IPS-15b (cell line): Measurements from ENCODE around the gene FBXW8.

ENCODE experiments used
- H3K27me3 ChIP-seq: one replicate; pipeline ENCODE4 v1.6.1; 2013; ENCODE audit warnings: low read length; ENCODE audit not compliant: control insufficient read depth, insufficient read depth
- H3K36me3 ChIP-seq: one replicate; pipeline ENCODE4 v1.6.1; 2013; ENCODE audit warnings: low read length; ENCODE audit not compliant: control insufficient read depth, insufficient read depth
- H3K4me1 ChIP-seq: one replicate; pipeline ENCODE4 v1.6.1; 2013; ENCODE audit warnings: mild to moderate bottlenecking, low read length; ENCODE audit not compliant: control insufficient read depth, insufficient read depth
- H3K4me3 ChIP-seq: one replicate; pipeline ENCODE4 v1.5.1; 2013; ENCODE audit warnings: low read depth, low read length
- H3K9ac ChIP-seq: one replicate; pipeline ENCODE4 v1.6.1; 2013; ENCODE audit warnings: low read depth, mild to moderate bottlenecking, low read length
- H3K9me3 ChIP-seq: one replicate; pipeline ENCODE4 v1.6.1; 2013; ENCODE audit warnings: mild to moderate bottlenecking, low read length; ENCODE audit not compliant: control insufficient read depth, insufficient read depth

Gene FBXW8

GRCh38 chr12:117042171-117042842 is 131.6 kb downstream of the FBXW8 start:
- H3K36me3 ChIP-seq, result no peaks in the 10 kb centered on the region
- no peaks in the 10 kb centered on the region for H3K9me3 ChIP-seq
- peaks cover 2% of the 10 kb centered on the region for H3K4me1 ChIP-seq
- no peaks in the 10 kb centered on the region for H3K27me3 ChIP-seq
- H3K4me3 ChIP-seq, result no peak overlapping the region
- no peak overlapping the region for H3K9ac ChIP-seq

GRCh38 chr12:117042862-117043261 is 132.1 kb downstream of the FBXW8 start:
- Histone ChIP-seq H3K36me3 (no peaks in the 10 kb centered on the region), H3K9me3 (no peaks in the 10 kb centered on the region), H3K4me3 (no peak overlapping the region), H3K27me3 (no peaks in the 10 kb centered on the region), H3K4me1 (peaks cover 2% of the 10 kb centered on the region), H3K9ac (no peak overlapping the region)

- peaks cover 2% of the 10 kb centered on the region for H3K36me3 ChIP-seq
- H3K27me3 ChIP-seq, result no peaks in the 10 kb centered on the region
- no peak overlapping the region for H3K9ac ChIP-seq
- H3K9me3 ChIP-seq, result no peaks in the 10 kb centered on the region
- H3K4me1 ChIP-seq, result peaks cover 6% of the 10 kb centered on the region
- H3K4me3 ChIP-seq, result no peak overlapping the region
Observed at GRCh38 chr12:117044311-117044710, 133.6 kb downstream of the FBXW8 start.

GRCh38 chr12:117044790-117045159 is 134.0 kb downstream of the FBXW8 start:
- Histone ChIP-seq H3K4me3 (no peak overlapping the region), H3K36me3 (peaks cover 2% of the 10 kb centered on the region), H3K27me3 (no peaks in the 10 kb centered on the region), H3K9me3 (no peaks in the 10 kb centered on the region), H3K9ac (no peak overlapping the region), H3K4me1 (peaks cover 6% of the 10 kb centered on the region)

GRCh38 chr12:117045160-117046010 is 134.6 kb downstream of the FBXW8 start:
- Histone ChIP-seq H3K36me3 (peaks cover 2% of the 10 kb centered on the region), H3K4me1 (peaks cover 6% of the 10 kb centered on the region), H3K27me3 (no peaks in the 10 kb centered on the region), H3K9me3 (no peaks in the 10 kb centered on the region), H3K4me3 (no peak overlapping the region), H3K9ac (no peak overlapping the region)

- H3K4me3 ChIP-seq, result no peak overlapping the region
- peaks cover 6% of the 10 kb centered on the region for H3K4me1 ChIP-seq
- no peaks in the 10 kb centered on the region for H3K27me3 ChIP-seq
- H3K36me3 ChIP-seq, result peaks cover 2% of the 10 kb centered on the region
- no peaks in the 10 kb centered on the region for H3K9me3 ChIP-seq
- no peak overlapping the region for H3K9ac ChIP-seq
Observed at GRCh38 chr12:117046011-117046369, 135.2 kb downstream of the FBXW8 start.

GRCh38 chr12:117046425-117046824 is 135.7 kb downstream of the FBXW8 start:
- Histone ChIP-seq H3K9ac (no peak overlapping the region), H3K4me3 (no peak overlapping the region), H3K36me3 (peaks cover 2% of the 10 kb centered on the region), H3K4me1 (peaks cover 6% of the 10 kb centered on the region), H3K9me3 (no peaks in the 10 kb centered on the region), H3K27me3 (no peaks in the 10 kb centered on the region)

- Histone ChIP-seq H3K9me3 (no peaks in the 10 kb centered on the region), H3K4me1 (peaks cover 9% of the 10 kb centered on the region), H3K4me3 (no peak overlapping the region), H3K9ac (no peak overlapping the region), H3K36me3 (peaks cover 2% of the 10 kb centered on the region), H3K27me3 (no peaks in the 10 kb centered on the region)
Observed at GRCh38 chr12:117046861-117047530, 136.2 kb downstream of the FBXW8 start.

GRCh38 chr12:117047810-117048584 is 137.2 kb downstream of the FBXW8 start:
- peaks cover 17% of the 10 kb centered on the region for H3K4me1 ChIP-seq
- H3K9me3 ChIP-seq, result no peaks in the 10 kb centered on the region
- H3K4me3 ChIP-seq, result no peak overlapping the region
- no peak overlapping the region for H3K9ac ChIP-seq
- H3K27me3 ChIP-seq, result no peaks in the 10 kb centered on the region
- peaks cover 2% of the 10 kb centered on the region for H3K36me3 ChIP-seq

- Histone ChIP-seq H3K9me3 (no peaks in the 10 kb centered on the region), H3K27me3 (no peaks in the 10 kb centered on the region), H3K9ac (no peak overlapping the region), H3K4me1 (peaks cover 23% of the 10 kb centered on the region), H3K4me3 (no peak overlapping the region), H3K36me3 (peaks cover 2% of the 10 kb centered on the region)
Observed at GRCh38 chr12:117048585-117048904, 137.8 kb downstream of the FBXW8 start.

GRCh38 chr12:117049295-117049694 is 138.5 kb downstream of the FBXW8 start:
- H3K4me3 ChIP-seq, result no peak overlapping the region
- peaks cover 23% of the 10 kb centered on the region for H3K4me1 ChIP-seq
- no peaks in the 10 kb centered on the region for H3K9me3 ChIP-seq
- no peak overlapping the region for H3K9ac ChIP-seq
- H3K27me3 ChIP-seq, result no peaks in the 10 kb centered on the region
- peaks cover 2% of the 10 kb centered on the region for H3K36me3 ChIP-seq
